Measurements from ENCODE around the gene RHOT1.
"Not testable (repeated sequence)": the region's sequence is repeated elsewhere in the genome, so short reads cannot be mapped to it uniquely, and the experiment has no call there.

RHOT1 gene

DNA sequence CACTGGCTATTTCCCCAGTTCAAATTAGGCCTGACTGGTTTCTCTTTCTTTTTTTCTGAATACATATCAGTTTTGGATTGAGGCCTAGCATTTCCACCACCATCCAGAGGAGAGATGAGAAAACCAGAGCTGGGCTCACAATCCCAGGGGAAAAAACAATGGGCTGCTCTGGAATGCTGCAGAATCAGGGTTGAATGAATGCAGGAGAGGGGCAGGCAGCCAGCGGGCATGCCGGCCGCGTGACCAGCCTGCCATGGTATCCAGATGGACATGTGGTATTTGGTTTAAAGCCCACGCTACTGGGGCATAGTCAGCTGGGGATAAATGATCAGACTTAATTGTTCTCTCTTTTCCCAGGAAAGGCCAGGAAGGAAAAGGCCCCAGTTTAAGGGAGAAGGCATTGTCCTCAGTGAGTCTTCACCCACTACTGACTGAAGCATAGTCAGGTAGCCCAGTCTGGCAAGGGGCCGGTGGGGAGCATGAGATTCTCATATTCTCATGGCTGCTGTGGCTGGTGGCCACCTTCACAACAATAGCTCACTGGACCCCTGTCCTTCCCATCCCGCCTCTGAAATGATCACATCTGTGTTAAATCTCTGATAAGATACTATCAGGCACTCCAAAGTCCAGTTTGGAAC is 38.7 kb upstream of the RHOT1 start:
- no peak overlapping the region for H3K4me3 ChIP-seq (ENCODE audit: low read depth, low read length)
- no peak for DNase-seq (ENCODE audit: low read depth, low spot score)
- ChIA-PET CTCF (no interaction called here), POLR2A (no interaction called here)
- TF ChIP-seq, protein P1, sequence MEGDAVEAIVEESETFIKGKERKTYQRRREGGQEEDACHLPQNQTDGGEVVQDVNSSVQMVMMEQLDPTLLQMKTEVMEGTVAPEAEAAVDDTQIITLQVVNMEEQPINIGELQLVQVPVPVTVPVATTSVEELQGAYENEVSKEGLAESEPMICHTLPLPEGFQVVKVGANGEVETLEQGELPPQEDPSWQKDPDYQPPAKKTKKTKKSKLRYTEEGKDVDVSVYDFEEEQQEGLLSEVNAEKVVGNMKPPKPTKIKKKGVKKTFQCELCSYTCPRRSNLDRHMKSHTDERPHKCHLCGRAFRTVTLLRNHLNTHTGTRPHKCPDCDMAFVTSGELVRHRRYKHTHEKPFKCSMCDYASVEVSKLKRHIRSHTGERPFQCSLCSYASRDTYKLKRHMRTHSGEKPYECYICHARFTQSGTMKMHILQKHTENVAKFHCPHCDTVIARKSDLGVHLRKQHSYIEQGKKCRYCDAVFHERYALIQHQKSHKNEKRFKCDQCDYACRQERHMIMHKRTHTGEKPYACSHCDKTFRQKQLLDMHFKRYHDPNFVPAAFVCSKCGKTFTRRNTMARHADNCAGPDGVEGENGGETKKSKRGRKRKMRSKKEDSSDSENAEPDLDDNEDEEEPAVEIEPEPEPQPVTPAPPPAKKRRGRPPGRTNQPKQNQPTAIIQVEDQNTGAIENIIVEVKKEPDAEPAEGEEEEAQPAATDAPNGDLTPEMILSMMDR (IDR thresholded peaks at IDR 0.05; ENCODE audit: insufficient read depth, low read length, missing control alignments) = no peak

DNA sequence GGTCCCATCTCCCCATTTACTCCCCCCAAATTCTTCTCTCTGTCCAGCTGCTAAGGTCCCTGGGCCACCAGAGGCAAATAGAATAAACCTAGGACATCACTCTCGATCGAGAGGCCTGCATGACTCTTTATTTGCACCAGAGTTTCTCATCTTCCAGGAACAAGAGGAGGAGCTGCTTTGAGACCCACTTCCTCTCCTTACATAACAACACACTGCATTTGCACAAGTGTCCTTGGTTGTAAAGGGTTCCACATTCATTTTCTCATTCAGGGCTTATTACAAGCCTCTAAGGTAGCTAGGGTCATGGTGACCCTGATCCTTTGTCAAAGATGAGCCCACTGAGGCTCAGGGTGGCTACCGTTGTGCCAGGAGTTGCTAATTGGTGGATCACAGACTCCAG is 38.1 kb upstream of the RHOT1 start:
- TF ChIP-seq, protein P1 (IDR thresholded peaks at IDR 0.05; ENCODE audit: insufficient read depth, low read length, missing control alignments) = no peak
- CTCF ChIA-PET = interaction anchor here (1.0 kb wide), 1 partner anchor 22 kb away, joined by 3 read pairs; no protein-coding TSS in a partner anchor
- no peak overlapping the region for H3K4me3 ChIP-seq (ENCODE audit: low read depth, low read length)
- POLR2A ChIA-PET = no interaction called here
- no peak for DNase-seq (ENCODE audit: low read depth, low spot score)

DNA sequence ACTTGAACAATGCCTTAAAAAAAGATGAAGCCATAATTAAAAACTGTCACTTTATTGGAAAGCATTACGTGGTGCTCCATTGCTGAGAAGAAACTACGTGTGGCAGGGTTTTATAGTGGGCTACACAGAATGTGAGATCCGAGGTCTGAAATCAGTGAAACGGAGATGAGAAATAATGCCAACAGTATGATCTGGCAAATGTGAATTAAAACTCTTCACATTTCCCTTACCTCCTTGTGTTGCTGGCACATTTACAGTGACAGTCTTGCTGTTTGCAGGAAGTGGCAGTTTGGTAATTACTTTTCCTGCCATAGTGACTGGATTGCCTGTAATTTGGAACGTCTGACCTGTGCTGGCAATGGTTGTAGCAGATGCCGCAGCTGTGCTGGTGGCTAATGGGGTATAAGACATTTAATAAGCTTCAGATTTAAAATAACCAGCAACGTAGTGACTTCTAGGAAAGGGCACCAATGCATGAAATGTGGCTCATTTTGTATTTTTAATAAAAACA is 35.8 kb upstream of the RHOT1 start:
- H3K4me3 ChIP-seq (ENCODE audit: low read depth, low read length); DNase-seq (ENCODE audit: low read depth, low spot score); CTCF ChIA-PET; POLR2A ChIA-PET: not testable (repeated sequence)

DNA sequence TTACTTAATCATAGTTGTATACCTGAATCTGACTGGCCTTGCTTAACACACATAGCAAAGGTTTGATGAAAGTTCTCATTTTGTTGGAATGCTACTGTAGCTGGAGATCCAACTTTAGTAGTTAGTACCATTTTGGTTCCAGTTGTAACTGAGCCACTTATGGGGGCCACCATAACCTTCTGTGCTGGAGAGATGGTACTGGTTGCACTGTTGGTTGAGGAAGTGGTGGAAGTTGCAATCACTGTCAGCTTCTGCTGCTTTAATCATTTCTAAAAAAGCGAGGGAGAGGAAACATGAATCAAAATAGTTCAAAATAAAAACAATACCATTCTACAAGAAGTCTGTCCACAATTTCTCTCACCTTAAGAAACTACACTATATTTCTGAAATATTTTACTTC is 35.1 kb upstream of the RHOT1 start:
- CTCF ChIA-PET; DNase-seq (ENCODE audit: low read depth, low spot score); H3K4me3 ChIP-seq (ENCODE audit: low read depth, low read length); POLR2A ChIA-PET: not testable (repeated sequence)

DNA sequence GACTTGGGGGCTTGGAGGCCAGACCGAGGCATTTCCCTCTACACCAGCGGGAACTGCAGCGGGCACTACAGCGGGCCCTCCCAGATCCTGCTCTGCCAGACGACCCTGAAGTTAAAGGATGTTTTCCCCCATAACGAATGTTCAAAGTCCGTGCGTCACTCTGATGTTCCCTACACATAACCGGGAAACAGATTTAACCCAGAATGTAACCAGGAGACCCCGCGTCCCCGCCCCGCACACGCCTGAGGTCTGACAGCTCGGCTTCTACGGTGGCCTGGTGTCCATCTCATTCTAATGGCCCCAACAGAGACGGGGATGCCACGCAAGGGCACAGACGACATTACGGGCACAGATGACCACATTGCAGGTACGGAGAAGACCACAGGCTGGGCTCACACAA is 31.7 kb upstream of the RHOT1 start:
- H3K4me3 ChIP-seq (ENCODE audit: low read depth, low read length) = no peak overlapping the region
- no peak for DNase-seq (ENCODE audit: low read depth, low spot score)
- TF ChIP-seq, protein P1 (IDR thresholded peaks at IDR 0.05; ENCODE audit: insufficient read depth, low read length, missing control alignments) = no peak
- CTCF ChIA-PET = interaction anchor here (1.0 to 1.3 kb wide), 2 partner anchors 10 to 14 kb away, joined by 3 read pairs; no protein-coding TSS in a partner anchor
- POLR2A ChIA-PET = no interaction called here

DNA sequence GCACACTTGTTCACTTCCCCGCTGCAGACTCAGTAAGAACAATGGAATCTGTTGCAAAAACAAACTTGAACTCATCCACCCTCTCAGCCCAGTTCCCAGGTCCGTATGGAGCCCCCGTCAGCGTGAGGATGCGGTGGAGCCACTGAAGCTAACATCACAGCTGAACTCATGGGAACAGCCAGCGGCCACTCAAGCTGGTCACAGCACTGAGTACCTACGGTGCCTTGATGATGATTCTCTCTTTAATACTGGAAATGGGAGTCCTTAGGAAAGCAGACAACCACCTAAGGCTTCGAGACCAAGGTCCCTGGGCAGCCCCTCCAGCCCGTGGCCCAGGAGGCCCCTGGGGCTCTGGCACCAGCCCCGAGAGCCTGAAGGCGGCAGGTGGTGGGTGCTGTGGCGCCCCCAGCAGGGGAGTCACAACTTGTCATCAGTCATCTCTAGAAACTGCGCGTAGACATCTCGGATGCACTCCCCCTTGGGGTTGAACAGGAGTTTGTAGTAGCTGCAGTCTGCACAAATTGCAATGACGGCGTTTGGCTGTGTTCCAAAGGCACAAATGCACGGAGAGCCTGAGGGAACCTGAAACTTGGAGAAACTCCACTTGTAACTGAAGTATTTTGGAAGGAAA is 31.0 kb upstream of the RHOT1 start:
- ChIA-PET POLR2A (no interaction called here), CTCF (interaction anchor here (1.0 to 1.3 kb wide), 2 partner anchors 11 to 14 kb away, joined by 3 read pairs; no protein-coding TSS in a partner anchor)
- H3K4me3 ChIP-seq (ENCODE audit: low read depth, low read length) = no peak overlapping the region
- TF ChIP-seq, protein P1 (IDR thresholded peaks at IDR 0.05; ENCODE audit: insufficient read depth, low read length, missing control alignments) = no peak
- DNase-seq (ENCODE audit: low read depth, low spot score) = no peak

DNA sequence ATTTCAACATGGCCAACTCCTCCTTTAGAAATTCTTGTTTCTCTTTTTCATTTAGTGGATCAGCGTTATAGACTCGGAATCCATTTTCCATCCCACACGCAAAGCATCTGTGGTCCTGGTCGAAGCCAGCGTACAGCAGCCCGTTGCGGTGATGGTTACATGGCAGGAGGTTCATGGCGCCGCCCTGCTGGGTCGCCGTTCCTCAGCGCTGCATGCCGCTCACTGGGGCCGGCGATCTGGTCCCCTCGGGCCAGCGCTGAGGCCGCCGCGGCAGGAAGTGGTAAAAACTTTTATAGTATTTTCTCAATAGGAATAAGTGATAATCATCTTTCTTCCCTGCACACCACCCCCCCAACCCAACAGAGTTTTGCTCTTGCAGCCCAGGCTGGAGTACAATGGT is 29.9 kb upstream of the RHOT1 start:
- TF ChIP-seq, protein P1 (IDR thresholded peaks at IDR 0.05; ENCODE audit: insufficient read depth, low read length, missing control alignments) = no peak
- DNase-seq (ENCODE audit: low read depth, low spot score) = no peak
- H3K4me3 ChIP-seq (ENCODE audit: low read depth, low read length) = no peak overlapping the region
- ChIA-PET POLR2A (no interaction called here), CTCF (interaction anchor here (0.8 kb wide), 1 partner anchor 26 kb away, joined by 3 read pairs; no protein-coding TSS in a partner anchor)

All from AG04449 (cell line).